GM10266 (cell line): ENCODE measurements around the gene SSR4.
A peak's percentile ranks its signal among the peaks of the same experiment; 100 is the strongest.

Source experiments
- DNase-seq: peaks from one replicate; pipeline ENCODE4 v3.0.0; 2012; ENCODE audit errors: extremely low spot score
- TF ChIP-seq, protein P1 (sequence below): IDR thresholded peaks from 2 replicates; pipeline ENCODE4 v1.5.1; 2012; ENCODE audit warnings: mild to moderate bottlenecking, low read depth; ENCODE audit not compliant: control insufficient read depth, insufficient read depth; ENCODE audit errors: missing control alignments

Gene SSR4

DNA sequence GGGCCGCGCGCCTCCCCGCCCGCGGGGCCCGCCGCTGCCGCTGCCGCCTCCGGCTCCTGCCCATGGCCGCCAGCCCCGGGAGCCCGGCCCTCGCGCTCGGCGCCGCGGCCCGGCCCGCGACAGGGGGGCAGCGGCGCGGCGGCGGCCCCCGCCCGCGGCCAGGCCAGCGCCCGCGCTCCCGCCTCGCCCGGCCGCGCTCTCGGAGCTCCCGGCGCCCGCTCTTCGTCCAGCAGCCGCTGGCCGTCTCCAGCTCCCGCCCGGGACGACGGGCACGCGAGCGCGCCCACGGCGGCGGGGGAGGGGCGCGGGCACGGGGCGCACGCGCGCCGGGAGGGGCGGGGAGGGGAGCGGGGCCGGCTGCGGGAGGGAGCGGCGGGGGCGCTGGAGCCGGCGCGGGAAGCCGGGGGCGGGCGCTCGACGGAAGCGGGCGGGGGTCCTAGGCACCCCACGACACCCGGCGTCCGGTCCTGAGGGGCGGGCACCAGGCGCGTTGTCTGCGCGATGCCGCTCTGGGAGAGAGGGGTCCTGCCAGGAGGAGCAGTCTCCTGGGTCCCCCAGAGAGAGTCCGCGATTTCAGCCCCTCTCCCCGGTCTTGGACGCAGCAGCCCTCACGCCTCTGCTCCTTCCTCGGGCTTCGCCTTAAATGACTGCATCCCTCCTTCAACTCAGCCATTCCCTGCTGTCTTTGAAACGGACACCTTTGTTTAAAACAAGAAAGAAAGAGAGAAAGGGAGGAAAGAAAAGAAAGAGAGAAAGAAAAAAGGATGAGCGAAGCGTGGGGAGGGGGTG, 36.4 kb downstream of the SSR4 start:
- peak; percentile 26 for DNase-seq
- TF ChIP-seq, protein P1, sequence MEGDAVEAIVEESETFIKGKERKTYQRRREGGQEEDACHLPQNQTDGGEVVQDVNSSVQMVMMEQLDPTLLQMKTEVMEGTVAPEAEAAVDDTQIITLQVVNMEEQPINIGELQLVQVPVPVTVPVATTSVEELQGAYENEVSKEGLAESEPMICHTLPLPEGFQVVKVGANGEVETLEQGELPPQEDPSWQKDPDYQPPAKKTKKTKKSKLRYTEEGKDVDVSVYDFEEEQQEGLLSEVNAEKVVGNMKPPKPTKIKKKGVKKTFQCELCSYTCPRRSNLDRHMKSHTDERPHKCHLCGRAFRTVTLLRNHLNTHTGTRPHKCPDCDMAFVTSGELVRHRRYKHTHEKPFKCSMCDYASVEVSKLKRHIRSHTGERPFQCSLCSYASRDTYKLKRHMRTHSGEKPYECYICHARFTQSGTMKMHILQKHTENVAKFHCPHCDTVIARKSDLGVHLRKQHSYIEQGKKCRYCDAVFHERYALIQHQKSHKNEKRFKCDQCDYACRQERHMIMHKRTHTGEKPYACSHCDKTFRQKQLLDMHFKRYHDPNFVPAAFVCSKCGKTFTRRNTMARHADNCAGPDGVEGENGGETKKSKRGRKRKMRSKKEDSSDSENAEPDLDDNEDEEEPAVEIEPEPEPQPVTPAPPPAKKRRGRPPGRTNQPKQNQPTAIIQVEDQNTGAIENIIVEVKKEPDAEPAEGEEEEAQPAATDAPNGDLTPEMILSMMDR, result no peak

DNA sequence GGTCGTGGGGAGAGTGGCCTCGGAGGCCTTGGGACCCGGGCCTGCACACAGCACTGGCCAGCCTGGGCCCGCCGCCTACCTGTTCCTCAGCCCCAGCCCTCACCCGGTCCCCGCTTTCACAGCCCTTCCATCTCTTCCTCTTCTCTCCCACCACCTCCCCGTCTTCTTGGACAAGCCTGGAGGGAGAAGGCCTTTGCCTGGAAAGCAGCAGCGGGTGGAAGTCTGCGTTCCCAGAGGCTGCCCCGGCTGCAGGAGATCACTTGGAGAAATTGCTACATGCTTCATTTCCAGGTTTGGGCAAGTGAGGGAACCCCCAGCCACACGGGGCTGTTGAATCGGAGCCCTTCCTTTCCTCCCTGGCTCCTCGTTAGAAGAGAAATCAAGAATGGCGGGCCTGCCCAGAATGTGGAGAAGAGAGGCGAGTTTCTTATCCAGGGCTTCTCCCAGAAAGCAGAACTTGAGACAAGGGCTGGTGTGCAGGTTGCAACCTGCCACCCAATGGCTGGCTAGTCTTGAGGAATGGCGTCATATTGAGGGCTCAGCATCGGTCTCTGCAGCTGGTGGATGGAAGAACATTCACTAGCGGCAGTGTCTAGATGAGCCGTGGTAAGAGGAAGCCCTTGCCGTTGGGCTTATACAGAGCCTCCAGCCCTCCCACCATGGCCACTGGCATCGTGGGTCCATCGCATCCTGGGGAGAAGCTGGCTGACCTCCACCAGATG, 37.1 kb downstream of the SSR4 start:
- no peak for DNase-seq
- TF ChIP-seq, protein P1, result no peak

DNA sequence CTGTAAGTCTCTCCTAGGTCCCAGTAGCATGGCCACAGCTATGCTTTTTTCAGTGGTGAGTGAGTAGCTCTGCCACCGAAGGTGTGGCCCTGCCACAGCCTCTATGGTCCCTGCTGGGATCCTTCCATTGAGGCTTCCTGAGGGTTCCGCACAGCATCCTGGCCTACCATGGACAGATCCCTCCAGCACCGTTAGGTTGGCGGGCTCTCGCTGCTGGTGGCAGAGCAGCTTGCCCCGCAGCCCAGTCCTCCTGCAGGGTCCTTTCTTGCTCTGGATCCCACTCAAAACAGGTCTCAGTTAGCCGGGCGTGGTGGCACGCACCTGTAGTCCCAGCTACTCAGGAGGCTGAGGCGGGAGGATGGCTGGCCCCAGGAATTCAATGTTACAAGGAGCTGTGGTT, 38.3 kb downstream of the SSR4 start:
- TF ChIP-seq, protein P1, result no peak
- DNase-seq, result no peak

DNA sequence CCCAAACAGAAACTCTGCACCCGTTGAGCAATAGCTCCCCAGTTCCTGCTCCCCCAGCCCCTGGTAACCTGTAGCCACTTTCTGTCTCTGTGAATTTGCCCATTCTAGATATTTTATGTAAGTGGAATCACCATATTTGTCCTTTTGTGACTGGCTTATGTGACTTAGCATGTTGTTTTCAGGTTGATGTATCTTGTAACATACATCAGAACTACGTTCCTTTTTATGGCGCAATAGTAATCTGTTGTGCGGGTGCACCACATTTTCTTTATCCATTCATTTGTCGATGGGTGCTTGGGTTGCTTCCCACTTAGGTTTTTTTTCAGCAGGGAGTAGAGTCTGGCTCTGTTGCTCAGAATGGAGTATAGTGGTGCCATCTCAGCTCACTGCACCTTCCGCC, 42.5 kb downstream of the SSR4 start:
- TF ChIP-seq, protein P1, result no peak
- DNase-seq, result no peak

DNA sequence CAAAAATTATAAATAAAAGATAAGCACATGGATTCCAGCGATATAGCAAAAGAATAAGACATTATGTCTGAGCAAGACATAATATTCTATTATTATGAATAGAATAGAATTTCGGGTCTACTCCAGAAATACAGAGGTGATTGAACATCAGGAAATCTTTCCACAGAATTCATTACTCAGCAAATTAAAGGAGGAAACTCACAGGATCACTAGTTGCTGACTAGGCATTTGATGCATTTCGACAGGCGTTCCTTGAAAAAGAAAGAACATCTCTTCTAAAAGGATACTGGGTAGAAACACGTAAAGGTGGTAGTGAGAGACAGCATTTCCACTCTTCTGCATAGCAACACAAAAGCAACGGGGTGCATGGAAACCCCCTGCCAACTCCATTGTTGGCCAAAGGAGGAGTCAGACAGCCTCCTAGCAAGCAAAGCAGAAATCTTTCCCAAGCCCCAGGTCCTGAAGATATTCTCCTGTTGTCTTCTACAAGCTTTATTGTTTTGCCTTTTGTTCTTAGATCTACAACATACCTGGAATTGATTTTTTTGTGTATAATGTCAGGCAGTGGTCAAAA, 50.1 kb downstream of the SSR4 start:
- TF ChIP-seq, protein P1, result no peak
- no peak for DNase-seq

DNA sequence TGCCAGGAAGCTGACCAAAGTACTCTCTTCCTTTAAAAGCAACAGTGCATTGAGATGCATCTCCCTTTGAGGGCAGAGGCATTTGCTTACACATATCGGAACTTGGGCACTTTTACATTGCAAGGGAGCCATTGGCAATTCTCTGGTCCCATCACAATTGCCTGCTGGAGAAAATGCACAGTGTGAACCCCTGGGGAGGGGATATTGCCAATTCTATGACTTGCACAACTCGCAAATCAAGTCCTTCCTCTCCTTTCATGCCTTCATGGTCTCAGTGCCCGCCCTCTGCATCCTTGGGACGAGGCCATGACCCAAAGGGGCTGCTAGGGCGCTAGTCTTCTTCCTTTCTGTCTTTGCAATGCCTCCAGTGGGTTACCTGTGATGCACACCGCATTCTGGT, 50.7 kb downstream of the SSR4 start:
- TF ChIP-seq, protein P1, result no peak
- no peak for DNase-seq

DNA sequence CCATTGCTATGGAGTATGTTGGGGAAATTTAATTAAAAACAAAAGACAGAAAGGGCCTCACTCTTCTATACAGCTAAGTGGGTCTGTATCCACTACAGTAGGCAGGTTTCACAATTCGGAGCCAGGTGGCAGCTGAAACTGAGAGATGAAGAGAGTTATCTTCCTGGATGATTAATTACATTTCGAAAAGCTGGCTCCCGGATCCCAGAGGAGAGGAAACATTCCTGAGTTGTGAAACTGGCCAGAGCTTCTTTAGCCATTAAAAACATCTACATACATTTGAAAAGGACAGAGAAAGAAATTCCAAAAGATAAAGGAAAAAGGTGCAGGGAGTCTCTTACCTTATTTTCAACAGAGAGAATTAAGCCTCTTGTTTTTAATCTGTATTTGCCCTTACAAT, 51.4 kb downstream of the SSR4 start:
- TF ChIP-seq, protein P1, result no peak

More for the DNA sequence above, 51.4 kb downstream of the SSR4 start:
- no peak for DNase-seq
